Stimulated activated effector memory CD8-positive, alpha-beta T cell treated with anti-CD3 and anti-CD28 coated beads, Interleukin-12 subunit alpha, Interleukin-12 subunit beta, amount 100 ng/mL, for 72 hours (primary cell): ENCODE measurements around the gene MAPK7.
A peak's percentile ranks its signal among the peaks of the same experiment; 100 is the strongest.

Experiments used
- ATAC-seq: fragments of 150-1000 bp; cut with Tn5 transposase; 2 replicates; pipeline ENCODE4 v1.10.0; 2021
- DNase-seq, 2 donors: peaks; one replicate each; pipeline ENCODE4 v3.0.0; 2021 to 2022; ENCODE audit warnings: low spot score in 2 of 2
- H3K27ac Mint-ChIP-seq: one replicate; pipeline ENCODE4 v1.8.0; 2022; ENCODE audit warnings: mild to moderate bottlenecking, mixed read lengths
- H3K36me3 Mint-ChIP-seq: one replicate; pipeline ENCODE4 v1.8.0; 2022; ENCODE audit warnings: mild to moderate bottlenecking, mixed read lengths
- H3K4me1 Mint-ChIP-seq: one replicate; pipeline ENCODE4 v1.8.0; 2022; ENCODE audit warnings: mixed read lengths
- H3K4me3 Mint-ChIP-seq: one replicate; pipeline ENCODE4 v1.8.0; 2022; ENCODE audit warnings: mild to moderate bottlenecking, mixed read lengths
- H3K9me3 Mint-ChIP-seq: one replicate; pipeline ENCODE4 v1.8.0; 2022; ENCODE audit warnings: mixed read lengths

MAPK7 gene

GRCh38 chr17:19409066-19409465, 30.8 kb downstream of the MAPK7 start:
- H3K9me3 Mint-ChIP-seq = no peaks in the 10 kb centered on the region
- H3K4me3 Mint-ChIP-seq = no peak overlapping the region
- ATAC-seq (no peak), DNase-seq (no peak)
- H3K27ac Mint-ChIP-seq = no peak overlapping the region
- no peaks in the 10 kb centered on the region for H3K36me3 Mint-ChIP-seq
- no peaks in the 10 kb centered on the region for H3K4me1 Mint-ChIP-seq

- Mint-ChIP-seq H3K9me3 (no peaks in the 10 kb centered on the region), H3K4me3 (no peak overlapping the region), H3K27ac (no peak overlapping the region), H3K36me3 (no peaks in the 10 kb centered on the region), H3K4me1 (no peaks in the 10 kb centered on the region)
- ATAC-seq (peak; percentile 4), DNase-seq (no peak)
Measured at GRCh38 chr17:19409509-19409908, 31.2 kb downstream of the MAPK7 start.

- H3K36me3 Mint-ChIP-seq = no peaks in the 10 kb centered on the region
- no peak overlapping the region for H3K4me3 Mint-ChIP-seq
- H3K4me1 Mint-ChIP-seq = no peaks in the 10 kb centered on the region
- H3K9me3 Mint-ChIP-seq = no peaks in the 10 kb centered on the region
- no peak overlapping the region for H3K27ac Mint-ChIP-seq
- DNase-seq (no peak), ATAC-seq (no peak)
Measured at GRCh38 chr17:19410091-19410490, 31.8 kb downstream of the MAPK7 start.

GRCh38 chr17:19410875-19411620, 32.8 kb downstream of the MAPK7 start, which contains the start of gene RNF112:
RNF112 (plus strand) TSS chr17:19411232; CDS start chr17:19411409, 177 bp downstream.
- ATAC-seq = no peak
- no peak within 1 kb of the TSS for H3K4me3 Mint-ChIP-seq
- H3K36me3 Mint-ChIP-seq = no peaks in the 10 kb centered on the region
- no peaks in the 10 kb centered on the region for H3K9me3 Mint-ChIP-seq
- H3K27ac Mint-ChIP-seq = no peak within 1 kb of the TSS
- H3K4me1 Mint-ChIP-seq = no peaks in the 10 kb centered on the region
- no peak for DNase-seq

GRCh38 chr17:19411631-19412030, 33.3 kb downstream of the MAPK7 start:
- no peaks in the 10 kb centered on the region for H3K9me3 Mint-ChIP-seq
- no peak for ATAC-seq
- no peaks in the 10 kb centered on the region for H3K36me3 Mint-ChIP-seq
- H3K27ac Mint-ChIP-seq = no peak overlapping the region
- no peak overlapping the region for H3K4me3 Mint-ChIP-seq
- no peaks in the 10 kb centered on the region for H3K4me1 Mint-ChIP-seq
- no peak for DNase-seq

GRCh38 chr17:19412510-19412909, 34.2 kb downstream of the MAPK7 start:
- Mint-ChIP-seq H3K9me3 (no peaks in the 10 kb centered on the region), H3K4me1 (peaks cover under 1% of the 10 kb centered on the region), H3K27ac (peak overlapping the region; percentile 17), H3K36me3 (no peaks in the 10 kb centered on the region), H3K4me3 (no peak overlapping the region)
- ATAC-seq (no peak), DNase-seq (no peak)

- ATAC-seq (no peak), DNase-seq (no peak)
- H3K4me1 Mint-ChIP-seq = peaks cover 5% of the 10 kb centered on the region
- H3K36me3 Mint-ChIP-seq = no peaks in the 10 kb centered on the region
- no peak overlapping the region for H3K4me3 Mint-ChIP-seq
- H3K27ac Mint-ChIP-seq = no peak overlapping the region
- H3K9me3 Mint-ChIP-seq = no peaks in the 10 kb centered on the region
Measured at GRCh38 chr17:19412984-19413383, 34.7 kb downstream of the MAPK7 start.

GRCh38 chr17:19413761-19414160, 35.5 kb downstream of the MAPK7 start:
- no peak overlapping the region for H3K4me3 Mint-ChIP-seq
- DNase-seq = no peak
- no peaks in the 10 kb centered on the region for H3K9me3 Mint-ChIP-seq
- no peak overlapping the region for H3K27ac Mint-ChIP-seq
- H3K4me1 Mint-ChIP-seq = peaks cover 13% of the 10 kb centered on the region
- no peaks in the 10 kb centered on the region for H3K36me3 Mint-ChIP-seq
- no peak for ATAC-seq

- no peaks in the 10 kb centered on the region for H3K36me3 Mint-ChIP-seq
- ATAC-seq = no peak
- no peaks in the 10 kb centered on the region for H3K9me3 Mint-ChIP-seq
- DNase-seq = no peak
- no peak overlapping the region for H3K27ac Mint-ChIP-seq
- no peak overlapping the region for H3K4me3 Mint-ChIP-seq
- H3K4me1 Mint-ChIP-seq = peaks cover 15% of the 10 kb centered on the region
Measured at GRCh38 chr17:19414396-19415280, 36.3 kb downstream of the MAPK7 start.

GRCh38 chr17:19415311-19415710, 37.0 kb downstream of the MAPK7 start:
- peaks cover 15% of the 10 kb centered on the region for H3K4me1 Mint-ChIP-seq
- ATAC-seq (no peak), DNase-seq (no peak)
- H3K36me3 Mint-ChIP-seq = no peaks in the 10 kb centered on the region
- no peak overlapping the region for H3K4me3 Mint-ChIP-seq
- H3K27ac Mint-ChIP-seq = no peak overlapping the region
- H3K9me3 Mint-ChIP-seq = no peaks in the 10 kb centered on the region

GRCh38 chr17:19415806-19416775, 37.8 kb downstream of the MAPK7 start:
- H3K27ac Mint-ChIP-seq = no peak overlapping the region
- no peaks in the 10 kb centered on the region for H3K36me3 Mint-ChIP-seq
- ATAC-seq (no peak), DNase-seq (no peak)
- H3K4me1 Mint-ChIP-seq = peaks cover 15% of the 10 kb centered on the region
- no peaks in the 10 kb centered on the region for H3K9me3 Mint-ChIP-seq
- no peak overlapping the region for H3K4me3 Mint-ChIP-seq

- Mint-ChIP-seq H3K36me3 (no peaks in the 10 kb centered on the region), H3K4me3 (no peak overlapping the region), H3K9me3 (no peaks in the 10 kb centered on the region), H3K4me1 (peaks cover 15% of the 10 kb centered on the region), H3K27ac (peak overlapping the region; percentile 29)
- ATAC-seq = no peak
- no peak for DNase-seq
Measured at GRCh38 chr17:19417611-19418010, 39.3 kb downstream of the MAPK7 start.

- Mint-ChIP-seq H3K4me3 (no peak overlapping the region), H3K36me3 (no peaks in the 10 kb centered on the region), H3K27ac (peak overlapping the region; percentile 29), H3K4me1 (peaks cover 15% of the 10 kb centered on the region), H3K9me3 (no peaks in the 10 kb centered on the region)
- DNase-seq (no peak), ATAC-seq (peak; percentile 91)
Measured at GRCh38 chr17:19418251-19418992, 40.1 kb downstream of the MAPK7 start.

GRCh38 chr17:19421219-19421618, 42.9 kb downstream of the MAPK7 start:
- Mint-ChIP-seq H3K9me3 (no peaks in the 10 kb centered on the region), H3K4me3 (no peak overlapping the region), H3K36me3 (no peaks in the 10 kb centered on the region), H3K27ac (no peak overlapping the region), H3K4me1 (peaks cover 15% of the 10 kb centered on the region)
- no peak for DNase-seq
- ATAC-seq = no peak
